GM12891 (cell line): Measurements from ENCODE around the gene RHOBTB3.

Experiments used
- PAX5 ChIP-seq: IDR thresholded peaks from 2 replicates; pipeline ENCODE4 v1.6.1; 2011; ENCODE audit warnings: low read length, moderate library complexity, mild to moderate bottlenecking; ENCODE audit not compliant: insufficient read depth, severe bottlenecking
- POLR2A ChIP-seq: IDR thresholded peaks from 2 replicates; pipeline ENCODE4 v1.6.1; 2011; ENCODE audit warnings: low read depth, low read length, control low read depth
- POLR2AphosphoS5 ChIP-seq: IDR thresholded peaks from 2 replicates; pipeline ENCODE4 v1.6.1; 2011; ENCODE audit warnings: low read depth, low read length, control low read depth
- SPI1 ChIP-seq: IDR thresholded peaks from 2 replicates; pipeline ENCODE4 v1.6.1; 2011; ENCODE audit warnings: low read depth, low read length, control low read depth
- TAF1 ChIP-seq: IDR thresholded peaks from 2 replicates; pipeline ENCODE4 v1.6.1; 2011; ENCODE audit warnings: low read depth, low read length, control low read depth

- TF ChIP-seq POLR2A (no peak), POLR2AphosphoS5 (no peak), SPI1 (no peak), TAF1 (no peak), PAX5 (no peak)
These were observed 3.1 kb downstream of the RHOBTB3 start for GRCh38 chr5:95734187-95734586.
